Activated CD8-positive, alpha-beta memory T cell treated with anti-CD3 and anti-CD28 coated beads, Interleukin-2, amount 50 U/mL, for 1 hour (primary cell): ENCODE measurements around the gene TSPY8.
"Not testable (repeated sequence)": the region's sequence is repeated elsewhere in the genome, so short reads cannot be mapped to it uniquely, and the experiment has no call there.

Experiments
- DNase-seq: peaks from one replicate; pipeline ENCODE4 v3.0.0-alpha.2; 2020; ENCODE audit errors: extremely low read depth

TSPY8 gene

GRCh38 chrY:9357497-9357896 lies at the start of gene TSPY8:
Gene TSPY8 (plus strand): TSS chrY:9357797. CDS start chrY:9357843, 46 bp downstream.
- not testable (repeated sequence) for DNase-seq

GRCh38 chrY:9320996-9321395 lies 36.6 kb upstream of the TSPY8 start:
- no peak for DNase-seq

GRCh38 chrY:9337164-9337563 lies 20.4 kb upstream of the TSPY8 start, which contains the start of gene TSPY4:
Gene TSPY4 (plus strand): TSS chrY:9337464. CDS start chrY:9337510, 46 bp downstream.
- DNase-seq, result not testable (repeated sequence)

GRCh38 chrY:9396527-9396926 lies 38.9 kb downstream of the TSPY8 start:
- not testable (repeated sequence) for DNase-seq

GRCh38 chrY:9398121-9398520 lies 40.5 kb downstream of the TSPY8 start, which contains the start of gene TSPY3:
Gene TSPY3 (plus strand): TSS chrY:9398421. CDS start chrY:9398467, 46 bp downstream.
- not testable (repeated sequence) for DNase-seq
